K562 (cell line): Measurements from ENCODE around the gene HRG. TPM values are rescaled to one million over a fixed set of nuclear protein-coding genes. Genes with fewer than 3 reads are reported as not detected.

Experiments used
- CHD7 ChIP-seq: fragments of 200-600 bp; sonication (generic); IDR thresholded peaks from one replicate; pipeline ENCODE4 v1.6.1; 2012; ENCODE audit warnings: mild to moderate bottlenecking, low read depth, low read length, inconsistent platforms
- COPS2 ChIP-seq: fragments of 450-650 bp; conservative IDR thresholded peaks from 2 replicates; pipeline ENCODE4 v1.6.1; 2016; ENCODE audit warnings: mild to moderate bottlenecking, moderate library complexity
- CREB3L1 ChIP-seq: fragments of 450-650 bp; IDR thresholded peaks from 2 replicates; pipeline ENCODE4 v1.6.1; 2014; ENCODE audit warnings: low read depth, mild to moderate bottlenecking, moderate library complexity, borderline replicate concordance
- DNMT1 ChIP-seq: fragments of 450-650 bp; IDR thresholded peaks from 2 replicates; pipeline ENCODE4 v1.6.1; 2016; ENCODE audit warnings: antibody characterized with exemption, mild to moderate bottlenecking
- ETV5 ChIP-seq: sonication (generic); formaldehyde crosslinking; IDR thresholded peaks from 2 replicates; pipeline ENCODE4 v1.4.0; 2020; ENCODE audit warnings: low read depth, mild to moderate bottlenecking, missing genetic modification reagents
- polyA plus RNA-seq, 8 experiments: library from polyadenylated mRNA; depleted of rRNA in 4 of 8; stranded (reverse) in 5 of 8; unstranded in 3 of 8; fragments of >200 nt; fragmentation: Nextera tagmentation in 2 of 8; fragmentation: Illumina TruSeq in 1 of 8; extraction: Ambion mirVana in 2 of 8; extraction: Trizol in 1 of 8; gene quantifications; 2 replicates each; pipeline versions ENCODE4 v1.2.1 to v1.2.3, GENCODE V29; 2011 to 2014; ENCODE audit warnings: inconsistent platforms in 1 of 8, missing spikeins in 1 of 8
- total RNA-seq, 7 experiments: library from RNA; depleted of rRNA in 6 of 7; stranded (reverse); fragments of >200 nt in 6 of 7; fragmentation: Illumina TruSeq in 2 of 7; extraction: Trizol in 2 of 7; gene quantifications; 2 replicates each; pipeline versions ENCODE4 v1.2.1 to v1.2.3, GENCODE V29; 2011 to 2021; ENCODE audit warnings: low replicate concordance in 1 of 7
- TF ChIP-seq, protein P1 (sequence below): fragments of 250-450 bp; sonication (Bioruptor Pico); IDR thresholded peaks from 2 replicates; pipeline ENCODE4 v1.5.0; 2021; ENCODE audit warnings: mild to moderate bottlenecking, borderline replicate concordance

HRG gene
- total and polyA plus RNA-seq, 9 of the 15 experiments (the other 6 are each of a cell fraction or from before 2014, with no cell fraction given), result not detected

DNA sequence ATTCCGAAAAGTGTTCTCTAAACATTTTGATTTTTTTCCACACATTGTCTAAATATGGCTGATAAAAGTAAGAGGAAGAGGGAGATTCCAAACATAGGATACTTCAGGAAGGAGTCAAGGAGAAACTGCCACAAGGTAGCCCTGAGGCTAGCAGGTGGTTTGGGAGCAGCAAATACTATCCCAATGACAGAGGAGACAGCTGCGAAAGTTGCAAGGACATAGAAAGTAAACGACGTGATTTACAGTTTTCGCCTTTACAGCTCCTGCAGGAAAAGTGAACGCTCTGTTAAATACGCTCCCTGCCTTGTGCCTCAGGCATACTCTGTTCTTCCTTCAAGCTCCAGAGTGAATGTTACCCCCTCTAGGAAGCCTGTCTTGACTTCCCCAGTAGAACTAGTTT lies 29.3 kb upstream of the HRG start (continued):
- TF ChIP-seq CHD7, result no peak
- no peak for TF ChIP-seq CREB3L1
- TF ChIP-seq DNMT1, result no peak
- TF ChIP-seq COPS2, result no peak
- no peak for TF ChIP-seq ETV5 (CRISPR knock-in tag)
- TF ChIP-seq, protein P1, sequence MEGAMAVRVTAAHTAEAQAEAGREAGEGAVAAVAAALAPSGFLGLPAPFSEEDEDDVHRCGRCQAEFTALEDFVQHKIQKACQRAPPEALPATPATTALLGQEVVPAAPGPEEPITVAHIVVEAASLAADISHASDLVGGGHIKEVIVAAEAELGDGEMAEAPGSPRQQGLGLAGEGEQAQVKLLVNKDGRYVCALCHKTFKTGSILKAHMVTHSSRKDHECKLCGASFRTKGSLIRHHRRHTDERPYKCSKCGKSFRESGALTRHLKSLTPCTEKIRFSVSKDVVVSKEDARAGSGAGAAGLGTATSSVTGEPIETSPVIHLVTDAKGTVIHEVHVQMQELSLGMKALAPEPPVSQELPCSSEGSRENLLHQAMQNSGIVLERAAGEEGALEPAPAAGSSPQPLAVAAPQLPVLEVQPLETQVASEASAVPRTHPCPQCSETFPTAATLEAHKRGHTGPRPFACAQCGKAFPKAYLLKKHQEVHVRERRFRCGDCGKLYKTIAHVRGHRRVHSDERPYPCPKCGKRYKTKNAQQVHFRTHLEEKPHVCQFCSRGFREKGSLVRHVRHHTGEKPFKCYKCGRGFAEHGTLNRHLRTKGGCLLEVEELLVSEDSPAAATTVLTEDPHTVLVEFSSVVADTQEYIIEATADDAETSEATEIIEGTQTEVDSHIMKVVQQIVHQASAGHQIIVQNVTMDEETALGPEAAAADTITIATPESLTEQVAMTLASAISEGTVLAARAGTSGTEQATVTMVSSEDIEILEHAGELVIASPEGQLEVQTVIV (CRISPR knock-in tag), result no peak
